HG03159 (cell line): ENCODE results near the gene LPGAT1.
"Not testable (repeated sequence)": the region's sequence is repeated elsewhere in the genome, so short reads cannot be mapped to it uniquely, and the experiment has no call there.

Experiments
- ATAC-seq: cut with Tn5 transposase; IDR thresholded peaks from one replicate; pipeline ENCODE4 v1.9.1; 2021; ENCODE audit warnings: mild to moderate bottlenecking, moderate library complexity; ENCODE audit not compliant: unreplicated experiment

Gene LPGAT1

GRCh38 chr1:211736351-211736915, 94.1 kb downstream of the LPGAT1 start:
- ATAC-seq, result no peak

- no peak for ATAC-seq
Measured at GRCh38 chr1:211735208-211736170, 95.1 kb downstream of the LPGAT1 start.

GRCh38 chr1:211734791-211735190, 95.8 kb downstream of the LPGAT1 start:
- no peak for ATAC-seq

- no peak for ATAC-seq
Measured at GRCh38 chr1:211734359-211734758, 96.2 kb downstream of the LPGAT1 start.

GRCh38 chr1:211732293-211732980, 98.1 kb downstream of the LPGAT1 start:
- peak; percentile 73 for ATAC-seq

- no peak for ATAC-seq
Measured at GRCh38 chr1:211731456-211732292, 98.9 kb downstream of the LPGAT1 start.

- ATAC-seq, result no peak
Measured at GRCh38 chr1:211730347-211730746, 100.2 kb downstream of the LPGAT1 start.

- no peak for ATAC-seq
Measured at GRCh38 chr1:211729238-211729637, 101.3 kb downstream of the LPGAT1 start.

GRCh38 chr1:211726467-211726995, 104.0 kb downstream of the LPGAT1 start:
- ATAC-seq, result no peak

- no peak for ATAC-seq
Measured at GRCh38 chr1:211724687-211725196, 105.8 kb downstream of the LPGAT1 start.

- ATAC-seq, result no peak
Measured at GRCh38 chr1:211723273-211723672, 107.3 kb downstream of the LPGAT1 start.

GRCh38 chr1:211722277-211723175, 108.0 kb downstream of the LPGAT1 start:
- ATAC-seq, result no peak

GRCh38 chr1:211716555-211716954, 114.0 kb downstream of the LPGAT1 start:
- ATAC-seq, result not testable (repeated sequence)

- no peak for ATAC-seq
Measured at GRCh38 chr1:211715971-211716370, 114.6 kb downstream of the LPGAT1 start.

- no peak for ATAC-seq
Measured at GRCh38 chr1:211714154-211714553, 116.4 kb downstream of the LPGAT1 start.

GRCh38 chr1:211713231-211713630, 117.3 kb downstream of the LPGAT1 start:
- ATAC-seq, result no peak

GRCh38 chr1:211711315-211711705, 119.3 kb downstream of the LPGAT1 start:
- ATAC-seq, result no peak

GRCh38 chr1:211710566-211711314, 119.8 kb downstream of the LPGAT1 start:
- no peak for ATAC-seq

- no peak for ATAC-seq
Measured at GRCh38 chr1:211708926-211709325, 121.6 kb downstream of the LPGAT1 start.
